HG02763 (cell line): ENCODE data around the gene ARL8A.
"Not testable (repeated sequence)": the region's sequence is repeated elsewhere in the genome, so short reads cannot be mapped to it uniquely, and the experiment has no call there.

ENCODE experiments used
- ATAC-seq: cut with Tn5 transposase; IDR thresholded peaks from one replicate; pipeline ENCODE4 v1.9.1; 2021; ENCODE audit warnings: mild to moderate bottlenecking, moderate library complexity; ENCODE audit not compliant: unreplicated experiment

The ARL8A gene

DNA sequence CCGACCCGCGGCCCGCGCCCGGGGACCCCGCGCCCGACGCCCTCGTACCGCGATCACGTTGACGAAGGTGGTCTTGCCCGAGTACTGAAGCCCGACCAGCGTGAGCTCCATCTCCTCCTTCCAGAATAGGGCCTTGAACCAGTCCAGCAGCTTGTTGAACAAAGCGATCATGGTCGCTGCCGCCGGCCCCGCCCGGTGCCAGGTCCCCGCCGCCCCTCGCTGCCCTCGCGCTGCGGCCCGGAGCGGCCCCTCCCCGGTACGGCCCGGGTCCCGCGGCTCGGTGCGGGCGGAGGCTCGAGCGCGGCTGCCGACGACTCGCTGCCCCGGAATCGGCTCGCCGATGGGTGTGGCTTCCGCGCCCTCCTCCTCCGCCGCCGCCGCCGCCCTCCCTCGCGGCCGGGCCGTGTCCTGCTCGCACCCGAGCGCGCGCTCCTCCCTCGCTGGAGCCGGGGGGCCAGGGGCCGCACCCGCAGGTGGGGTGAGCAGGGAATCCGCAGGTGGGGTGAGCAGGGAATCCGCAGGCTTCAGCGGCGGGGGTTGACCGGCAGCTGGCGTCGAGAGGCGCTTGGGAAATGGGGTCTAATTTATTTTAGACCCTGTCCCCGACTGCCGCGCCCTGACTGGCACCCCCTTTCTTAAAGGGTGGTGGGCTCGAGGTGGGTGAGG is at the start of gene ARL8A:
TSS of gene ARL8A (minus strand) at position 336 of the 666 bp plus-strand sequence. CDS start at position 171, 165 bp downstream.
- ATAC-seq: peak; percentile 60

DNA sequence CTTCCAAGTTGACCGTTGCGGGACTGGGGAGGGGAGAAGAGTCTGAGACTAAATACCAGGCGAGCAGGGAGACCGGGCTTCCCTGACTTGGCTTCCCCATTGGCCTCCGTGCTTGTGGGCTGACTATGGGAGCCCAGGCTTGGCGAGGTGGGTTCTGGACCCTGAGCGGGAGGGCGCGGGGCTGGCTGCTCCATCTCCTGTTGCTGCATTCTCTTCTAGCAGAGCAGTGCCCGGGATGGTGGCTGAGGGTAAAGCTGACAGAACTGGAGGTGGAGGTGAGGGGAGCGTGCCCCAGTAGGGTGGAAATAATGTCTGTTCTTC is 49.8 kb upstream of the ARL8A start:
- no peak for ATAC-seq

DNA sequence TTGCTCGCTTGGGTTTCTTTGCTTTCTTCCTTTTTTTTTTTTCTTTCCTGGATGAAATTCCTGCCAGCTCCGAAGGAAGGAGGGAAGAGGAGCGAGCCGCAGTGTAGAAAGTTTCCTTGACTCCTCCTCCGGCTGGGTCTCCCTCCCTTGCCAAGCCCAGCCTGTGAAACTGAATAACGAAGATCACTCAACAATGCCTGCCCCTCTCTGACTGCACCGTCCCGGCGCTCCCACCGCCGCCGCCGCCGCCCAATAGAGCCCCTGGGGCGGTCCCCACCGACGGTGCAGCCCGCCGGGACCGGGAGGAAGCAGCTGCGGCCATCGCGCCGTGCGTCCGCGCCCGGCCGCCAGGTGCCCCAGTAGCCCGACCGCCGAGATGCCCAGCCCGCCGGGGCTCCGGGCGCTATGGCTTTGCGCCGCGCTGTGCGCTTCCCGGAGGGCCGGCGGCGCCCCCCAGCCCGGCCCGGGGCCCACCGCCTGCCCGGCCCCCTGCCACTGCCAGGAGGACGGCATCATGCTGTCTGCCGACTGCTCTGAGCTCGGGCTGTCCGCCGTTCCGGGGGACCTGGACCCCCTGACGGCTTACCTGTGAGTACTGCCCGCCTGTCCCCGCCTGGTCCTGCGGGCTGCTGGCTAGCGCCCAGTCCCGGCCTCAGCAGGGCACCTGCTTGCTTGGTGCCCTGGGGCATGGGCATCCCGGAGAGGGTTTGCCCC is 49.2 kb upstream of the ARL8A start, which contains the start of gene LGR6:
TSS of gene LGR6 (plus strand) at position 186 of the 714 bp plus-strand sequence. CDS start at position 377, 191 bp downstream.
- ATAC-seq: no peak

DNA sequence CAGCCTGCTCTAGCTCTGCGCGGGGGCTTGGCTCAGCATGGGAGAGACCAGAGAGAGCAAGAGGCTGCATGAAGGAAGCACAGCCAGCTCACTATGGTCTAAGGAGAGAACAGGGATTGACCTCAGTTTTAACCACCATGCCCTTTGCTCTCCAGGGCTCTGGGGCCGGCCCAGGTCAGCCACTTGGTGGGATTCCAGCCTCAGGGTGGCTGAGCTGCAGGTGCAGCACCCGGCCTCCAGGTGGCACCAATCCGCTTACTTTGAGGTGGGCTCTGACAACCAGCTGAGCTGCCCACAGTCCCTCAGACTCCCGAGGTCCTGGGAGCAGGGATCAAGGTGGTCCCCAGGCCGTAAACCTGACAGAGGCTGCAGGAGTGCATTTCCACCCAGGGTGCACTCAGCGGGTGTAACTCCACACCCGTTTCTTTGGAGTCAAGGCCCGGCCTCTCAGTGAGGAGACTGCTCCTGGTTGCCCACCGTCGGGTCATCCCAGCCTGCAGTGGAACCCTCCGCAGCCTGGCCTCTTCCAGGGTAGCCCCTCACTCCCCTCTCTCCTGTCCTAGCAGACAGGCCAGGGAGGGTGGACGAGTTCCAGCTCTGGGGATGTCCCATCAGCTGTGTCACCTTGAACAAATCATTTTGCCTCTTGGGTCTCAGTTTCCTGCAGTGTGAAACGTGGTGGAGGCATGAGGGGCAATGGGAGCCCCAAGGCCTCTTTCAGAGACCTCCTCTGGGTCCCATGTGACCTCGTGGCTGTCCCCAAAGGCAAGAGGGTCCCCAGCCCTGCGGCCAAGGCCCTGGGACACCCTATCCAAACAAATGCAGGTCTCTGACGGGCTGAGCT is 48.5 kb upstream of the ARL8A start:
- no peak for ATAC-seq

DNA sequence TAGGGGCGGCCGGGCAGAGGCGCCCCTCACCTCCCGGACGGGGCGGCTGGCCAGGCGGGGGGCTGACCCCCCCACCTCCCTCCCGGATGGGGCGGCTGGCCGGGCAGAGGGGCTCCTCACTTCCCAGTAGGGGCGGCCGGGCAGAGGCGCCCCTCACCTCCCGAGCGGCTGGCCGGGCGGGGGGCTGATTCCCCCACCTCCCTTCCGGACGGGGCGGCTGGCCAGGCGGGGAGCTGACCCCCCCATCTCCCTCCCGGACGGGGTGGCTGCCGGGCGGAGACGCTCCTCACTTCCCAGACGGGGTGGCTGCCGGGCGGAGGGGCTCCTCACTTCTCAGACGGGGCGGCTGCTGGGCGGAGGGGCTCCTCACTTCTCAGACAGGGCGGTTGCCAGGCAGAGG is 46.9 kb upstream of the ARL8A start:
- not testable (repeated sequence) for ATAC-seq

DNA sequence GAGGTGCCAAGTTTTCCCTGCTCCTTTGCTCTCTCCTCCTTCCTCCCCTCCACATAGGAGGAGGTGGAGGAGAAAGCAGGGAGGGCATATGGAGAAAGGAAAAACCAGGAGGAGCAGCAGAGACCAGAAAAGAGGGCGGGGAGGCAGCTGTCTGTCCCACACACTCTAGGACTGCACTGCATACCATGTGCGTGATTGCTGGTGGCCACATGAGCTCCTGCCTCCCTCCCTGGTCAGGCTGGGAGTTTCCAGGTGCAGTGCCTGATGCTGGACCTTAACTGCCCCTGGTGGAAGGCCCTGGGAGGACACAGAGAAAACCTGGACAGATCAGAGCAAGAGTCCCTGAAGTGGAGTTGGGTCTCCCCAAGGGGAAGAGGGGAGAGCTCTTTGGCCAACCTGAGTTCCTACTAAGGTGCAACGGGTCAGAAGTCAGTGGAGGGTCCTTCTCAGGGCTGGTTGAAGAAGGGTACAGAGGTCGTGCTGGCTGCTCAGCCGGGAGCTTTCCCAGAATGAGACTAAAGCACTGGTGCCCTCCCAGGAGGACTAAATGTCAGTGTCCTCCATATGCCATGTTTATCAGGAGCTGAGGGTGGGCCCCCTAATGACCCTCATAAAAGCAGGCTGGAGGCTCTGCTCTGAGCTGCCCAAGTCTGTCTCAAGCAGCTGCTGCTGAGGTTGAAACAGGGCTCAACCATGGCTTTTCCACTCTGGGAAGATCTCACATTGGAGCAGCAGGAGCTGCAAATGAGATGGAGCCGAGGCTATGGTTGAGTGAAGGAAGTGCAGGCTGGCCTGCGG is 45.6 kb upstream of the ARL8A start:
- ATAC-seq: no peak

DNA sequence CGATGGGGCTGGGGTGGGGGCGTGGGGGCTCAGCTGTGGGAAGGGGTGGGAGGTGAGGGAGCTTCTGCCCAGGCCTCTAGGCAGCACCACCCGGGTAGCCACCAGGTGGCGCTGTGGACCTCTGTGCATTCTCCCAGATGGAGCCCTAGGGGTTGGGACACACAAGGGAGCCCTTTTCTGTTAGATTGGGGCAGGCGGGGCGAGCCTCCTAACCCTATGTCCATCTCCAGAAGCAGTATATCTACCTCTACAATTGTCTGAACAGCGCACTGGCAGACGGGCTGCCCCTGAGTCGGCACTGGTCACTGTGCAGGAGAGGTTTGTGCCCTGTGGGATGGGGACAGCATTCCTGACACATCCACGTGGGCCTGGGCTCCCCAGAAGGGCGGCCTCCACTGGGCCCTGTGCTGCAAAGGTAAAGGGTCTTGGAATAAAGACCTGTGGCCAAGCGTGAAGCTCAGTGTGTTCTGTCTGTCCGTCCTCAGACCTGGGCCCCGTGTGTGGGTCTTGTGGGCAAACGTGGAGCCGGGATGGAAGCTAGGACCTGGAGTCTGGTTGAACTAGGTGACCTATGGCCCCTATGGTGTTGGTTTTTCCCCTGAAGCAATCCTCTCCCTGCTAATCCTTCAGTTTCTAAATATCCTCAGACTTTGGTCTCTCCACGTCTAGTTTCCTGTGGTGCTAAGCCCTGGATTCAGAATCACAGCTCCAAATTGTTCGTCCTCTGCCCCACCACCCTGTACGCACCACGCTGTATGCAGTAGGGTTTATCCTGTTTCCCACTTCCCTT is 44.7 kb upstream of the ARL8A start:
- ATAC-seq: no peak

DNA sequence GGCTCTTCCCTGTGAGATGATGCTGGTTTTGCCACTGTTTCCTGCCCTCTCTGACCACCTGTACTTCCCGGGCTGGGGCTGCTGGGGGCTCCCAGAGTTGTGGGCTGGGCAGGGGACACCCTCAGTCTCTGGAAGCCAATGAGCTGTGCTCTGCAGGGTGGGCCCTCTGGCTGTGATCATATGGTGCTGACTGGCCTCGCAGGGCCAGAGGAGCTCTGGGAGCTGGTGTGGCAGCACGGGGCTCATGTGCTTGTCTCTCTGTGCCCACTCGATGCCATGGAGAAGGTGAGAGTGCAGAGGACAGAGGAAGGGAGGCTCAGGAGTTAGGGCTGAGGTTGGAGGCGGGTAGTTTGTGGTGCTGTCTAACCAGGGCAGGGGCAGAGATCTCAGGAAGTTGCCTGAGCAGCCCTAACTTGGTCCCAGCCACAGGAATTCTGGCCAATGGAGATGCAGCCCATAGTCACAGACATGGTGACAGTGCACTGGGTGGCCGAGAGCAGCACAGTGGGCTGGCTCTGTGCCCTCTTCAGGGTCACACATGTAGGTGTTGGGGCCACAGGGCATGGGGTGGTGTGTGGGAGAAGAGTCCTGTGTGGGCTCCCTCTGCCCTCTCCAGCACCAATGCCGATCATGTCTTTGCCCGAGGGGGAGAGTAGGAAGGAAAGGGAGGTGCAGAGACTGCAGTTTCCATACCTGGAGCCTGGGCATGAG is 43.3 kb upstream of the ARL8A start:
- ATAC-seq: no peak

DNA sequence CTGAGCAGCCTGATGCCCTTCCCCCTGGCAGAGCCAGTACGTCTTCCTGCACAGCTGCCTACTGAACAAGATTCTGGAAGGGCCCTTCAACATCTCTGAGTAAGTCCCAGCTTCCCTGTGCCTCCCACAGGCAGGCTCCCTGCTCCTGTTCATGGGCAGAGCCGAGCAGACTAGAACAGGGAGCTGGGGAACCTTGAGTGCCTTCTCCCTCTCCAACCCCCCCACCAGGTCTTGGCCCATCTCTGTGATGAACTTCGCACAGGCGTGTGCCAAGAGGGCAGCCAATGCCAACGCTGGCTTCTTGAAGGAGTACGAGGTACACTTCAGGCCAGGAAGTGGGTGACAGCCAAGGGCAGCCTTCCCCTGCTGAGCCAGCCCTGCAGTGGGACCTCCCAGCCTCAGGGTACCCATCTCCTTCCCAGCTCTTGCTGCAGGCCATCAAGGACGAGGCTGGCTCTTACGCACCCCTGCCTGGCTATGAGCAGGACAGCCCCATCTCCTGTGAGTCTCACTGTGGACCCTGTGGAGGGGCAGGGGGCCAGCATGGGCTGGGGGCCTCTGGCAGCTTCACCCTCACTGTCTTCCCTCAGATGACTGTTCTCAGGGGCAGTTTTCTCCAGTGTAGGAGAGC is 42.6 kb upstream of the ARL8A start:
- no peak for ATAC-seq

DNA sequence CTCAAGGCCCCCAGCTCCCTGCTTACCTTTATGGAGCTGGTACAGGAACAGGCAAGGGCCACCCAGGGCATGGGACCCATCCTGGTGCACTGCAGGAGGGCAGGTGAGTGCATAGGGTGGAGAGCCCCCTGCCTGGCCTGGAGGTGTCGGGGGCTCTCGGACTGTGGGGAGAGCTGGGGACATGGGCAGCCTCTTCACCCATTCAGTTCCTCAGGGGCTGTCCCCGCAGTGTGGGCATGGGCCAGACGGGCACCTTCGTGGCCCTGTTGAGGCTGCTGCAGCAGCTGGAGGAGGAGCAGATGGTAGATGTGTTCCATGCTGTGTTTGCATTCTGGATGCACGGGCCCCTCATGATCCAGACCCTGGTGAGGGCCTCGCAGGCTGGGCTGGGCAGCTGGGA is 41.8 kb upstream of the ARL8A start:
- ATAC-seq: no peak

DNA sequence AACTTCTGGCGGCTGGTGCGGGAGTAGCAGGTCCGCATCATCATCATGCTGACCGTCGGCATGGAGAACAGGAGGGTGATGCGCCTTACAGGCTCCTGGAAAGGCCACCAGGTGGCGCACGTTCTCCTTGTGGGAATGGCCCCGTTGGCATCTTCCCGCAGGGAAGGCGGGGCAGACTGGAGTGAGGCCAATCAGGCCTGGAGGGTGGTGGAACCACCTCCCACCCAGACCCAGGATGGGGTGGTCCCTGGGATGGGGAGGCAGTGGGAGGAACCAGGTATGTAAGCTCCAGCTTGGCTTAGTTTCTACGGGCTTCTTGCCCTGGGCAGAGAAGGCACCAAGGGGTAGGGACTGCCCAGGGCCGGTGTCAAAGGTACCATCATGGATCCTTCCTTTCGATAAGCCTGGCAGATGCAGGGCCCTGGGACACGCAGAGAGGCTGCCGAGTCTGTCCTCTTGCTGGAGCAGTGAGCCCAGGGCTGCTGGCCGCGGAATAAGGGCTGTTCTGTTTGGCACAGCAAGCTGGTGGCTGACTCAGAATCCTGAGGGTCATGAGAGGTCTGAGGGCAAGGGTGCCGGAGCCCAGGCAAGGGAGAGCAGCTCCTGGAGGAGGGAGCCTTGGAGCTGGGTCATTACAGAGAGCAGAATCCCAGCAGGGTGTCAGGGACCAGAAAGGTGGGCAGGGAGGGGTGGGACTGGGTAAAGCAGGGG is 40.4 kb upstream of the ARL8A start:
- ATAC-seq: no peak

DNA sequence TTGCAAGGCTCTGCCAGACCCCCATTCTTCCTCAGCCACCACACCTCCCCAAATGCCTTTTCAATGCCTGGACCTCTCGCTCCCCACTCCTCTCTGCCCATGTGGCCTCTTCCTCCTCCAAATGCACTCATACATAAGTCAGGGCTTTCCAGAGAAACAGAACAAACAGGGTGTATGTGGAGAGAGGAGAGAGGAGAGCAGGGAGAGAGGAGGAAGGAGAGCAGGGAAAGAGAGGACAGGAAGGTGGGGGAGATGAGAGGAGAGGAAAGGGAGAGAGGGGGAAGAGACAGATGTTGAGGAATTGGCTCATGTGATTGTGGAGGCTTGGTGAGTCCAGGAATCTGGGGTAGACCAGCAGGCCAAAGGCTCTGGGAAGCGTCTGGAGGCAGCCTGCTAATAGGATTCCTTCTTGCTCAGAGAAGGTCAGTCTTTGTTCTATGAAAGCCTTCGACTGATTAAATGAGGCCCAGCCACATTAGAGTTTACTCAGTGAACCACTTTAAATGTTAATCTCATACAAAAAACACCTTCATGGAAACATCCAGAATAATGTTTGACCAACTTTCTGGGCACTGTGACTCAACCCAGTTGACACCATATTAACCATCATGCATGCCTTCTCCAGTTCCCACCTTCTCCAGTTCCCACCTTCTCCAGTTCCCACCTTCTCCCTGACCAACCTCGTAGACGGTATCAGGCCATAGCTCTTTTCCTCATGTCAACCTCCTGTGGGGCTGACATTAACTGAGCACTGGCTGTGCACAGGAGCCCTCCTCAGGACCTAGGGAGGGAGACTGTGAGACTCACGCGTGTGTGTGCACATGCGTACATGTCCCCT is 37.7 kb upstream of the ARL8A start:
- ATAC-seq: no peak

DNA sequence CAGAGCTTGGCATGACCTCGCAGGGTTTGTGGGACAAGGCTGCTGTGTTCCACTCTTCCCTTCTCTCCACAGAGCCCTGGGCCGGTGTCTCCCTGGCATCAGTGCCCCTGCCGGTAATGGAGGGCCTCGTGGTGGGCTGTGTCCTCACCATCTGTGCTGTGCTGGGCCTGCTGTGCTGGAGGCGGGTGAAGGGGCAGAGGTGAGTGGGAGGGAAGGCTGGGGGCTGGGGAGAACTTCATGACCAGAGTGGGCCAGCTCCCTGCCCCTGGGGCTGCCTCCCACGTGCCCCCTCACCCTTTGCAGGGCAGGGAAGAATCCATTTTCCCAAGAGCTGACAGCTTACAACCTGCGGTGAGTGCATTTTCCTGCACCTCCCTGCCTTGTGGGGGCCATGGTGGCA is 37.0 kb upstream of the ARL8A start:
- ATAC-seq: no peak

DNA sequence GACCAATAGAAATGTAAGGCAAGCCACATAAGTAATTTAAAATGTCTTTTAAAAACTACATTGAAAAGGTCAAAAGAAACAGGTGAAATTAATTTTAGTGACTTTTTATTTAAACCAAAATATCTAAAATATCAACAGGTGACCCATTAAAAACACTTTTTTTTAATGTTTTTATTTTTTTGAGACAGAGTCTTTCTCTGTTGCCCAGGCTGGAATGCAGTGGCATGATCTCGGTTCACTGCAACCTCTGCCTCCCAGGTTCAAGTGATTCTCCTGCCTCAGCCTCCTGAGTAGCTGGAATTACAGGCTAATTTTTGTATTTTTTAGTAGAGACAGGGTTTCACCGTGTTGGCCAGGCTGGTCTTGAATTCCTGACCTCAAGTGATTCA is 36.2 kb upstream of the ARL8A start:
- not testable (repeated sequence) for ATAC-seq

DNA sequence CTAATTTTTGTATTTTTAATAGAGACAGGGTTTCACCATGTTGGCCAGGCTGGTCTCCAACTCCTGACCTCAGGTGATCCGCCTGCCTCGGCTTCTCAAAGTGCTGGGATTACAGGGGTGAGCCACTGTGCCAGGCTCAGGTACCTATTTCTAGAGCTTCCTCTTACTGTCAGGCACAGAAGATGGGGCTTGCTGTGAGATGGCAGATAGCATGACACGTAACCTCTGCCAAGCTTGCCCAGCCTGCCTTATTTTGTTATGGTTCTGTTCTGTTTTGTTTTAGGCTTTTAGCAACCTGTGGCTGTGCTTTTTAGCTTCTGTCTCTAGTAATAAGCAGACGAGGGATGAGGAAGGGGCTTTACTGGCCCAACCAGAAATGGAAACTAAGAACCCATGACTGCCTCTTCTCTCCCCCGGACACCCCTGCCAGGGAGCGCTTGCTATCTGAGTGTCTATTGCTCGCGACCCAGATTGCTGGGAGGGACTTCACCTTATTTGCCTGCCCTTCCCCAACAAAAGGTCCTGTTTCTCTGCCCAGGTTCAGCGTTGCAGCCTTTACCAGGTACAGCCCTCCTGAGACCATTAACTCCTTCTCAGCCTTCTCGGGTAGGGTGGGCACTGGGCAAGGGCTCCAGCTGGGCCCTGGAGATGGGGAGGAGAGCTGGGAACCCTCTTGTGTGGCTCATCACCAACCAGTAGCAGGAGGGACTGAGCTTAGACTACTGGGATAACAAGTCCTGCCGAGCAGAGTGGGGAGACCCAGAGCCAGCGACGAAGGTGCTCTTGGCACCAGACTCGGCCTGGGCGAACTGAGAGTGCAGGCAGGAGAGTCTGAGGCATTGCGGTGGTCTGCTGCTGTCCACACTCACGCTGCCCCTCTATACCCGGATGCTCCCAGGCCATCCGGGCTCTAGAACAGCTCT is 35.6 kb upstream of the ARL8A start:
- ATAC-seq: no peak
